Head of caudate nucleus (tissue), 42 donors: ENCODE results near the gene RNF157.

Experiments
- DNase-seq, 42 donors: peaks; one replicate each; pipeline versions ENCODE4 v3.0.0 to v3.0.0-alpha.2; 2020 to 2021; ENCODE audit warnings: mixed read lengths in 7 of 42
- intact Hi-C: fragments of 100-400 bp; cut with DNase I; formaldehyde crosslinking; loops from one replicate; pipeline ENCODE4 v1.15.0; 2022

RNF157 gene

GRCh38 chr17:76240461-76241203 is at the start of gene RNF157:
RNF157 (minus strand) TSS chr17:76240493; CDS start chr17:76240240, 253 bp downstream.
- intact Hi-C loops = no loop called here

GRCh38 chr17:76281573-76282371 is 41.5 kb upstream of the RNF157 start:
- intact Hi-C loops = no loop called here
- DNase-seq = no peak

More at GRCh38 chr17:76240461-76241203, at the start of gene RNF157:
- DNase-seq = peak in 41 of 42 donors; percentile 45 to 89 (median 78)

GRCh38 chr17:76280650-76281049 is 40.4 kb upstream of the RNF157 start:
- no peak for DNase-seq
- intact Hi-C loops = no loop called here

GRCh38 chr17:76279742-76280287 is 39.5 kb upstream of the RNF157 start:
- intact Hi-C loops = loop anchor here (5.0 to 10.0 kb wide), 2 partner anchors 95 to 158 kb away; no protein-coding TSS in a partner anchor
- DNase-seq = no peak

GRCh38 chr17:76278952-76279741 is 38.9 kb upstream of the RNF157 start:
- intact Hi-C loops = loop anchor here (5.0 to 10.0 kb wide), 2 partner anchors 94 to 157 kb away; no protein-coding TSS in a partner anchor
- peak; percentile 63 to 97 (median 91) for DNase-seq

GRCh38 chr17:76278268-76278908 is 38.1 kb upstream of the RNF157 start:
- intact Hi-C loops = loop anchor here (5.0 to 10.0 kb wide), 2 partner anchors 94 to 156 kb away; no protein-coding TSS in a partner anchor
- no peak for DNase-seq

- intact Hi-C loops = loop anchor here (5.0 to 10.0 kb wide), 2 partner anchors 93 to 155 kb away; no protein-coding TSS in a partner anchor
- DNase-seq = no peak
Measured at GRCh38 chr17:76277300-76278267, 37.3 kb upstream of the RNF157 start.

- no peak for DNase-seq
- intact Hi-C loops = loop anchor here (5.0 to 10.0 kb wide), 2 partner anchors 92 to 154 kb away; no protein-coding TSS in a partner anchor
Measured at GRCh38 chr17:76276461-76277299, 36.4 kb upstream of the RNF157 start.

GRCh38 chr17:76276069-76276431 is 35.8 kb upstream of the RNF157 start:
- DNase-seq = no peak
- intact Hi-C loops = loop anchor here (5.0 to 10.0 kb wide), 2 partner anchors 91 to 154 kb away; no protein-coding TSS in a partner anchor

- intact Hi-C loops = loop anchor here (5.0 to 10.0 kb wide), 2 partner anchors 91 to 153 kb away; no protein-coding TSS in a partner anchor
- DNase-seq = no peak
Measured at GRCh38 chr17:76275382-76276068, 35.2 kb upstream of the RNF157 start.

GRCh38 chr17:76274112-76274956 is 34.0 kb upstream of the RNF157 start:
- intact Hi-C loops = loop anchor here (10.0 kb wide), 1 partner anchor 90 kb away; no protein-coding TSS in a partner anchor
- DNase-seq = no peak

- intact Hi-C loops = loop anchor here (10.0 kb wide), 1 partner anchor 89 kb away; no protein-coding TSS in a partner anchor
- DNase-seq = no peak
Measured at GRCh38 chr17:76273445-76274111, 33.3 kb upstream of the RNF157 start.

- intact Hi-C loops = loop anchor here (10.0 kb wide), 1 partner anchor 88 kb away; no protein-coding TSS in a partner anchor
- DNase-seq = no peak
Measured at GRCh38 chr17:76272541-76273444, 32.5 kb upstream of the RNF157 start.
